ENCODE data around the gene MAPT.

Gene MAPT

DNA sequence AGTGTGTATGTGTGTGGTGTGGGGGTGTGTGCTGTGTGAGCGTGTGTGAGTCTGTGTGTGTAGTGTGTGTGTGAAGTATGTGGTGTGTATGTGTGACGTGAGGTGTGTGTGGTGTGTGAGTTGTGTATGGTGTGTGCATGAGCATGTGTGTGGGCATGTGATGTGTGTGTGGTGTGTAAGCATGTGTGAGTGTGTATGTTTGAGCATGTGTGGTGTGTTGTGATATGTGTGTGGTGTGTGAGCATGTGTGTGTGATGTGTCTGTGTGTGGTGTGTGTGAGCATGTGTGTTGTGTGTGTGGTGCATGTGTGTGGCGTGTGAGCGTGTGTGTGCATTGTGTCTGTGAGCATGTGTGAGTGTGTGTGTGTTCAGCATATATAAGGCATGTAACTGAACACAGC, 20.9 kb downstream of the MAPT start:
- H4K20me1 ChIP-seq (ENCODE audit: insufficient read depth, low read length) = peaks cover 2% of the 10 kb centered on the region; the same call in 1 of the 2 replicates
- ATAC-seq (ENCODE audit: insufficient read depth, low read depth) (no peak), DNase-seq (no peak)
- no peak overlapping the region for H2AFZ ChIP-seq (ENCODE audit: low read depth, low read length)
- TF ChIP-seq, protein P1, sequence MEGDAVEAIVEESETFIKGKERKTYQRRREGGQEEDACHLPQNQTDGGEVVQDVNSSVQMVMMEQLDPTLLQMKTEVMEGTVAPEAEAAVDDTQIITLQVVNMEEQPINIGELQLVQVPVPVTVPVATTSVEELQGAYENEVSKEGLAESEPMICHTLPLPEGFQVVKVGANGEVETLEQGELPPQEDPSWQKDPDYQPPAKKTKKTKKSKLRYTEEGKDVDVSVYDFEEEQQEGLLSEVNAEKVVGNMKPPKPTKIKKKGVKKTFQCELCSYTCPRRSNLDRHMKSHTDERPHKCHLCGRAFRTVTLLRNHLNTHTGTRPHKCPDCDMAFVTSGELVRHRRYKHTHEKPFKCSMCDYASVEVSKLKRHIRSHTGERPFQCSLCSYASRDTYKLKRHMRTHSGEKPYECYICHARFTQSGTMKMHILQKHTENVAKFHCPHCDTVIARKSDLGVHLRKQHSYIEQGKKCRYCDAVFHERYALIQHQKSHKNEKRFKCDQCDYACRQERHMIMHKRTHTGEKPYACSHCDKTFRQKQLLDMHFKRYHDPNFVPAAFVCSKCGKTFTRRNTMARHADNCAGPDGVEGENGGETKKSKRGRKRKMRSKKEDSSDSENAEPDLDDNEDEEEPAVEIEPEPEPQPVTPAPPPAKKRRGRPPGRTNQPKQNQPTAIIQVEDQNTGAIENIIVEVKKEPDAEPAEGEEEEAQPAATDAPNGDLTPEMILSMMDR (IDR thresholded peaks at IDR 0.05; ENCODE audit: borderline replicate concordance, extremely low read depth, low read length, poor library complexity, severe bottlenecking) = no peak
- no peak for TF ChIP-seq EZH2 (IDR thresholded peaks at IDR 0.05; ENCODE audit: borderline replicate concordance, low read depth, low read length, severe bottlenecking)
- H3K79me2 ChIP-seq (ENCODE audit: insufficient read depth, low read length) = no peaks in the 10 kb centered on the region
- H3K27me3 ChIP-seq (ENCODE audit: insufficient read depth, low read length, poor library complexity) = peaks cover 7% of the 10 kb centered on the region
- H3K9ac ChIP-seq (ENCODE audit: low read depth, low read length) = no peak overlapping the region
- peaks cover 3% of the 10 kb centered on the region for H3K9me3 ChIP-seq (ENCODE audit: insufficient read depth, low read length, severe bottlenecking)
- no peak overlapping the region for H3K27ac ChIP-seq (ENCODE audit: low read length)
- no peaks in the 10 kb centered on the region for H3K36me3 ChIP-seq (ENCODE audit: insufficient read depth, low read length)
- no peak overlapping the region for H3K4me2 ChIP-seq (ENCODE audit: insufficient read depth, low read length)
- H3K4me3 ChIP-seq (ENCODE audit: low read depth in 1 of 2, low read length in 2 of 2) = no peak overlapping the region
- H3K4me1 ChIP-seq (ENCODE audit: insufficient read depth, low read length) = no peaks in the 10 kb centered on the region

DNA sequence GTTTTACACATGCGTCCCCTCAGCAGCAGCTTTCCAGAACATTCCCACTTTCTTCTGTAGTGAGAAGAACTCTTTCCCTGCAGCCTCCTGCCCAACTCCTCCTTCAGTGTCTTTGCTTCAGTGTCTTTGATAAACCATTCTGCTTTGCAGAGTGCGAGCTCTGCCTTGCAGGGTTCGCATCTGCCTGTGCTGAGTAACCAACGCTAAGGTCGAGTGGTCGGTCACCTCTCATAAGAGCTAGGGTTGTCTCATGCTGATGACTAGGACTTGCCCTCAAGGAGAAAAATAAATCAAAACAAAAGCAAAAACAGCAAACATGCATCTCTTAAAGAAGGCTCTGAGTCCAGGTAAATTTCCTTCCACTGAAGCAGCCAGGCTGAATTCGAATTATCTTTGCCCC, 22.7 kb downstream of the MAPT start:
- no peaks in the 10 kb centered on the region for H3K36me3 ChIP-seq (ENCODE audit: insufficient read depth, low read length)
- no peak overlapping the region for H3K27ac ChIP-seq (ENCODE audit: low read length)
- H3K4me1 ChIP-seq (ENCODE audit: insufficient read depth, low read length) = no peaks in the 10 kb centered on the region
- DNase-seq (no peak), ATAC-seq (ENCODE audit: insufficient read depth, low read depth) (no peak)
- no peak overlapping the region for H2AFZ ChIP-seq (ENCODE audit: low read depth, low read length)
- no peak overlapping the region for H3K4me3 ChIP-seq (ENCODE audit: low read depth in 1 of 2, low read length in 2 of 2)
- H3K9me3 ChIP-seq (ENCODE audit: insufficient read depth, low read length, severe bottlenecking) = peaks cover 3% of the 10 kb centered on the region
- peaks cover 2% of the 10 kb centered on the region; the same call in 1 of the 2 replicates for H4K20me1 ChIP-seq (ENCODE audit: insufficient read depth, low read length)
- H3K9ac ChIP-seq (ENCODE audit: low read depth, low read length) = no peak overlapping the region
- TF ChIP-seq EZH2 (IDR thresholded peaks at IDR 0.05; ENCODE audit: borderline replicate concordance, low read depth, low read length, severe bottlenecking) = no peak
- TF ChIP-seq, protein P1 (IDR thresholded peaks at IDR 0.05; ENCODE audit: borderline replicate concordance, extremely low read depth, low read length, poor library complexity, severe bottlenecking) = no peak
- H3K79me2 ChIP-seq (ENCODE audit: insufficient read depth, low read length) = no peaks in the 10 kb centered on the region
- H3K27me3 ChIP-seq (ENCODE audit: insufficient read depth, low read length, poor library complexity) = peaks cover 10% of the 10 kb centered on the region
- no peak overlapping the region for H3K4me2 ChIP-seq (ENCODE audit: insufficient read depth, low read length)

DNA sequence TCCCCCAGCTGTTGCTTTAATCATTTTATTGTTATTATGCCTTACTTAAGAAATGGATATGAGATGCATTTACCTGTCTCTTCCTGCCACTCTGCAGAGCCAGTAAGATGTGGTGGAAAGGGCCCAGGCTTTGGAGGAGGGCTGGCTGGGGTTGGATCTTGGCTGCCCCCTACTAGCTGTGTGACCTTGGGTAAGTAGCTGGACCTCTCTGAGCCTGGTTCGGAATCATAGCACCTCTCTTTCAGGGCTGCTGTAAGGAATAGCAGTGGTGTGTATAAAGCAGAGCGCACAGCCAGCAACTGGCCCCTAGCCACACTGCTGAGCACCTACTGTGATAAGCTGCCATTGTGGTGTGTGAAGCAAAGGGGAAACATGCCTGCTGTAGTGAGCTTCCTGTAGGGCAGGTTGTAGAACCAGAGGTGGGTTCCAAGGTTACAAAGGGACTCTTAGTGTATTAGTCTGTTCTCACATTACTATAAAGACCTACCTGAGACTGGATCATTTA, 23.9 kb downstream of the MAPT start:
- no peak for ATAC-seq (ENCODE audit: insufficient read depth, low read depth)
- H3K27me3 ChIP-seq (ENCODE audit: insufficient read depth, low read length, poor library complexity) = peaks cover 10% of the 10 kb centered on the region

DNA sequence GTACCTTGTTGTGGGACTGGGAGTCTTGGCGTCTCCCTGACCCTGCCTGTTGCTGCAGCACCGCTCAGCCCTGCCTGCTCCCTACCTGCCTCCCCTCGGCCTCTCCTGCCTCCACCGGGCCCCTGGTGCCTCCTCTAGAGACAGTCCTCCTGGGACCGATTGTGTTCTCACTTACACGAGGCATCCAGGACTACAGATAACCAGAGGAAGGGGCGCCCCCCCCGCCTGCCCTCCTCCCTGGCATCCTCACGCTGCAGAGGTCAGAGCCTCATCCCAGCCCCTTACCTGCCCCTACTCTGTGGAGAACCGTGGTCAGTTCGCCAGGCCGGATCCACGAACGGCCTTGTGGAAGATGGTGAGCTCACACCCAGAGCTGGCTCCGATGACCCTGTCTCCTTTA, 24.8 kb downstream of the MAPT start:
- H3K9me3 ChIP-seq (ENCODE audit: insufficient read depth, low read length, severe bottlenecking) = no peaks in the 10 kb centered on the region
- TF ChIP-seq EZH2 (IDR thresholded peaks at IDR 0.05; ENCODE audit: borderline replicate concordance, low read depth, low read length, severe bottlenecking) = no peak
- TF ChIP-seq, protein P1 (IDR thresholded peaks at IDR 0.05; ENCODE audit: borderline replicate concordance, extremely low read depth, low read length, poor library complexity, severe bottlenecking) = no peak
- ATAC-seq (ENCODE audit: insufficient read depth, low read depth) (no peak), DNase-seq (no peak)
- no peaks in the 10 kb centered on the region for H3K36me3 ChIP-seq (ENCODE audit: insufficient read depth, low read length)
- H3K4me1 ChIP-seq (ENCODE audit: insufficient read depth, low read length) = no peaks in the 10 kb centered on the region
- no peaks in the 10 kb centered on the region for H3K79me2 ChIP-seq (ENCODE audit: insufficient read depth, low read length)
- H2AFZ ChIP-seq (ENCODE audit: low read depth, low read length) = no peak overlapping the region
- peaks cover 10% of the 10 kb centered on the region for H3K27me3 ChIP-seq (ENCODE audit: insufficient read depth, low read length, poor library complexity)
- H3K27ac ChIP-seq (ENCODE audit: low read length) = no peak overlapping the region
- no peak overlapping the region for H3K4me2 ChIP-seq (ENCODE audit: insufficient read depth, low read length)
- no peak overlapping the region for H3K9ac ChIP-seq (ENCODE audit: low read depth, low read length)
- no peak overlapping the region for H3K4me3 ChIP-seq (ENCODE audit: low read depth in 1 of 2, low read length in 2 of 2)
- peaks cover 2% of the 10 kb centered on the region; the same call in 1 of the 2 replicates for H4K20me1 ChIP-seq (ENCODE audit: insufficient read depth, low read length)

More for the DNA sequence above, 23.9 kb downstream of the MAPT start:
- H3K79me2 ChIP-seq (ENCODE audit: insufficient read depth, low read length) = no peaks in the 10 kb centered on the region
- TF ChIP-seq EZH2 (IDR thresholded peaks at IDR 0.05; ENCODE audit: borderline replicate concordance, low read depth, low read length, severe bottlenecking) = no peak
- no peak overlapping the region for H3K27ac ChIP-seq (ENCODE audit: low read length)
- H3K4me3 ChIP-seq (ENCODE audit: low read depth in 1 of 2, low read length in 2 of 2) = no peak overlapping the region
- no peak for DNase-seq
- H3K36me3 ChIP-seq (ENCODE audit: insufficient read depth, low read length) = no peaks in the 10 kb centered on the region
- no peak overlapping the region for H3K4me2 ChIP-seq (ENCODE audit: insufficient read depth, low read length)
- no peaks in the 10 kb centered on the region for H3K4me1 ChIP-seq (ENCODE audit: insufficient read depth, low read length)
- no peak overlapping the region for H2AFZ ChIP-seq (ENCODE audit: low read depth, low read length)
- no peaks in the 10 kb centered on the region for H3K9me3 ChIP-seq (ENCODE audit: insufficient read depth, low read length, severe bottlenecking)
- no peak overlapping the region for H3K9ac ChIP-seq (ENCODE audit: low read depth, low read length)
- H4K20me1 ChIP-seq (ENCODE audit: insufficient read depth, low read length) = peaks cover 2% of the 10 kb centered on the region; the same call in 1 of the 2 replicates
